Urothelium cell line (cell line): ENCODE data around the gene CYTH3.
"Not testable (repeated sequence)": the region's sequence is repeated elsewhere in the genome, so short reads cannot be mapped to it uniquely, and the experiment has no call there.

ENCODE experiments used
- DNase-seq: peaks from one replicate; pipeline ENCODE4 v3.0.0; 2011; ENCODE audit warnings: low spot score, mixed read lengths
- FAIRE-seq: peaks from 2 replicates; lab custom pipeline; 2011; peaks lifted over from hg19 to GRCh38; lab: Jason Lieb, UNC

Gene CYTH3

GRCh38 chr7:6283391-6284054 is 11.1 kb upstream of the CYTH3 start:
- not testable (repeated sequence) for FAIRE-seq
- DNase-seq = peak; percentile 45

- no peak for DNase-seq
- no peak for FAIRE-seq
These were observed 7.5 kb upstream of the CYTH3 start for GRCh38 chr7:6279937-6280336.

GRCh38 chr7:6279341-6279740 is 6.9 kb upstream of the CYTH3 start:
- FAIRE-seq = peak; percentile 77
- no peak for DNase-seq

- DNase-seq (peak; percentile 30), FAIRE-seq (peak; percentile 13)
These were observed 6.4 kb upstream of the CYTH3 start for GRCh38 chr7:6278749-6279310.

GRCh38 chr7:6277476-6277875 is 5.1 kb upstream of the CYTH3 start:
- no peak for FAIRE-seq

GRCh38 chr7:6276911-6277408 is 4.5 kb upstream of the CYTH3 start:
- DNase-seq (no peak), FAIRE-seq (peak; percentile 58)

More at GRCh38 chr7:6277476-6277875, 5.1 kb upstream of the CYTH3 start:
- no peak for DNase-seq

- DNase-seq = no peak
- no peak for FAIRE-seq
These were observed 2.3 kb upstream of the CYTH3 start for GRCh38 chr7:6274743-6275142.

- DNase-seq = no peak
- FAIRE-seq = no peak
These were observed 1.6 kb upstream of the CYTH3 start for GRCh38 chr7:6273917-6274630.

GRCh38 chr7:6273380-6273837 is 985 bp upstream of the CYTH3 start:
- peak; percentile 68 for DNase-seq

GRCh38 chr7:6271694-6272440 is 557 bp downstream of the CYTH3 start:
- FAIRE-seq (no peak), DNase-seq (peak; percentile 47)

More at GRCh38 chr7:6273380-6273837, 985 bp upstream of the CYTH3 start:
- peak; percentile 5 for FAIRE-seq

GRCh38 chr7:6271060-6271658 is 1.3 kb downstream of the CYTH3 start:
- FAIRE-seq (peak; percentile 94), DNase-seq (peak; percentile 85)

- FAIRE-seq (no peak), DNase-seq (no peak)
These were observed 2.9 kb downstream of the CYTH3 start for GRCh38 chr7:6269527-6269926.

GRCh38 chr7:6268907-6269306 is 3.5 kb downstream of the CYTH3 start:
- FAIRE-seq = peak; percentile 71
- no peak for DNase-seq

GRCh38 chr7:6268023-6268900 is 4.2 kb downstream of the CYTH3 start:
- FAIRE-seq = no peak

GRCh38 chr7:6266699-6267098 is 5.7 kb downstream of the CYTH3 start:
- FAIRE-seq (no peak), DNase-seq (no peak)

More at GRCh38 chr7:6268023-6268900, 4.2 kb downstream of the CYTH3 start:
- no peak for DNase-seq

- no peak for FAIRE-seq
- DNase-seq = no peak
These were observed 10.2 kb downstream of the CYTH3 start for GRCh38 chr7:6262221-6262620.

GRCh38 chr7:6261699-6262098 is 10.7 kb downstream of the CYTH3 start:
- no peak for FAIRE-seq

GRCh38 chr7:6260291-6261187 is 11.9 kb downstream of the CYTH3 start:
- FAIRE-seq = peak; percentile 35
- no peak for DNase-seq

More at GRCh38 chr7:6261699-6262098, 10.7 kb downstream of the CYTH3 start:
- DNase-seq = no peak
